HL-60 (cell line): Measurements from ENCODE around the gene NUPR2.
"Not testable (repeated sequence)": the region's sequence is repeated elsewhere in the genome, so short reads cannot be mapped to it uniquely, and the experiment has no call there.

Experiments used
- DNase-seq, 2 experiments: peaks; one replicate each; pipeline ENCODE4 v3.0.0-alpha.2; 2010 to 2020; ENCODE audit warnings: low read depth in 1 of 2, low spot score in 1 of 2
- H3K27ac ChIP-seq: fragments of 250-450 bp; sonication (Bioruptor Pico); replicated peaks from 2 replicates; pipeline ENCODE4 v1.5.1; 2020; ENCODE audit warnings: mild to moderate bottlenecking, moderate library complexity
- H3K27me3 ChIP-seq: fragments of 250-450 bp; sonication (Bioruptor Pico); 2 replicates; pipeline ENCODE4 v1.5.1; 2021; ENCODE audit warnings: mild to moderate bottlenecking, moderate library complexity; ENCODE audit not compliant: insufficient read depth, poor library complexity, severe bottlenecking
- H3K4me3 ChIP-seq: replicated peaks from 2 replicates; pipeline ENCODE4 v1.5.1; 2011; ENCODE audit warnings: mild to moderate bottlenecking, control low read depth, low read length; ENCODE audit not compliant: insufficient read depth
- GABPA ChIP-seq: IDR thresholded peaks from 2 replicates; pipeline ENCODE4 v1.6.1; 2012; ENCODE audit warnings: low read depth
- POLR2AphosphoS5 ChIP-seq: IDR thresholded peaks from 2 replicates; pipeline ENCODE4 v1.6.1; 2012; ENCODE audit warnings: low read depth
- SPI1 ChIP-seq: IDR thresholded peaks from 2 replicates; pipeline ENCODE4 v1.6.1; 2012; ENCODE audit warnings: low read depth, mild to moderate bottlenecking, borderline replicate concordance
- TF ChIP-seq, protein P1 (sequence below): IDR thresholded peaks from one replicate; pipeline ENCODE4 v1.5.1; 2011; ENCODE audit warnings: low read length, control low read depth, inconsistent platforms; ENCODE audit not compliant: insufficient read depth
- TF ChIP-seq, protein P2 (sequence below): IDR thresholded peaks from 2 replicates; pipeline ENCODE4 v1.6.1; 2012; ENCODE audit warnings: low read depth; ENCODE audit not compliant: insufficient replicate concordance

Gene NUPR2

DNA sequence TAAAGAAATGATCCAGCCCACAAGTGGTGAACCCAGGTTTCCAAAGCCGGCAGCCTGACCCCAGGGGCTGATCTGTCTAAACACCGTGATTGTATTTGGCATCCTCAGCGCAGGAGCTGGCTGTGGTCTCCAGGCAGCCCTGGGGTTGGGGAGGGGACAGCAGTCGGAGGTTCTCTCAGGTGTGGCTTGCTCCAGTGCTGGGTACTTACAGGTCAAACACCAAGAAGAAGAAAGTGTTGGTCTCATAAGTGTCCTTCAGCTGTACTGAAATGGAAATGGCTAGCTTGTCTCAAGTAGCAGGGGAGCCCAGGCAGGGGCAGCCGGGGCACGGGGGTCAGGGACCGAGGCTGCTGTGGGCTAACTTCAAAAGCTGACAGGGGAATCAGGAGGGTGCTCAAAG, 29.5 kb downstream of the NUPR2 start:
- H3K27ac ChIP-seq: no peak overlapping the region
- TF ChIP-seq POLR2AphosphoS5: no peak
- TF ChIP-seq SPI1: no peak
- TF ChIP-seq, protein P1, sequence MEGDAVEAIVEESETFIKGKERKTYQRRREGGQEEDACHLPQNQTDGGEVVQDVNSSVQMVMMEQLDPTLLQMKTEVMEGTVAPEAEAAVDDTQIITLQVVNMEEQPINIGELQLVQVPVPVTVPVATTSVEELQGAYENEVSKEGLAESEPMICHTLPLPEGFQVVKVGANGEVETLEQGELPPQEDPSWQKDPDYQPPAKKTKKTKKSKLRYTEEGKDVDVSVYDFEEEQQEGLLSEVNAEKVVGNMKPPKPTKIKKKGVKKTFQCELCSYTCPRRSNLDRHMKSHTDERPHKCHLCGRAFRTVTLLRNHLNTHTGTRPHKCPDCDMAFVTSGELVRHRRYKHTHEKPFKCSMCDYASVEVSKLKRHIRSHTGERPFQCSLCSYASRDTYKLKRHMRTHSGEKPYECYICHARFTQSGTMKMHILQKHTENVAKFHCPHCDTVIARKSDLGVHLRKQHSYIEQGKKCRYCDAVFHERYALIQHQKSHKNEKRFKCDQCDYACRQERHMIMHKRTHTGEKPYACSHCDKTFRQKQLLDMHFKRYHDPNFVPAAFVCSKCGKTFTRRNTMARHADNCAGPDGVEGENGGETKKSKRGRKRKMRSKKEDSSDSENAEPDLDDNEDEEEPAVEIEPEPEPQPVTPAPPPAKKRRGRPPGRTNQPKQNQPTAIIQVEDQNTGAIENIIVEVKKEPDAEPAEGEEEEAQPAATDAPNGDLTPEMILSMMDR: no peak
- TF ChIP-seq GABPA: no peak
- TF ChIP-seq, protein P2, sequence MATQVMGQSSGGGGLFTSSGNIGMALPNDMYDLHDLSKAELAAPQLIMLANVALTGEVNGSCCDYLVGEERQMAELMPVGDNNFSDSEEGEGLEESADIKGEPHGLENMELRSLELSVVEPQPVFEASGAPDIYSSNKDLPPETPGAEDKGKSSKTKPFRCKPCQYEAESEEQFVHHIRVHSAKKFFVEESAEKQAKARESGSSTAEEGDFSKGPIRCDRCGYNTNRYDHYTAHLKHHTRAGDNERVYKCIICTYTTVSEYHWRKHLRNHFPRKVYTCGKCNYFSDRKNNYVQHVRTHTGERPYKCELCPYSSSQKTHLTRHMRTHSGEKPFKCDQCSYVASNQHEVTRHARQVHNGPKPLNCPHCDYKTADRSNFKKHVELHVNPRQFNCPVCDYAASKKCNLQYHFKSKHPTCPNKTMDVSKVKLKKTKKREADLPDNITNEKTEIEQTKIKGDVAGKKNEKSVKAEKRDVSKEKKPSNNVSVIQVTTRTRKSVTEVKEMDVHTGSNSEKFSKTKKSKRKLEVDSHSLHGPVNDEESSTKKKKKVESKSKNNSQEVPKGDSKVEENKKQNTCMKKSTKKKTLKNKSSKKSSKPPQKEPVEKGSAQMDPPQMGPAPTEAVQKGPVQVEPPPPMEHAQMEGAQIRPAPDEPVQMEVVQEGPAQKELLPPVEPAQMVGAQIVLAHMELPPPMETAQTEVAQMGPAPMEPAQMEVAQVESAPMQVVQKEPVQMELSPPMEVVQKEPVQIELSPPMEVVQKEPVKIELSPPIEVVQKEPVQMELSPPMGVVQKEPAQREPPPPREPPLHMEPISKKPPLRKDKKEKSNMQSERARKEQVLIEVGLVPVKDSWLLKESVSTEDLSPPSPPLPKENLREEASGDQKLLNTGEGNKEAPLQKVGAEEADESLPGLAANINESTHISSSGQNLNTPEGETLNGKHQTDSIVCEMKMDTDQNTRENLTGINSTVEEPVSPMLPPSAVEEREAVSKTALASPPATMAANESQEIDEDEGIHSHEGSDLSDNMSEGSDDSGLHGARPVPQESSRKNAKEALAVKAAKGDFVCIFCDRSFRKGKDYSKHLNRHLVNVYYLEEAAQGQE: no peak
- DNase-seq: no peak
- H3K4me3 ChIP-seq: no peak overlapping the region
- no peaks in the 10 kb centered on the region for H3K27me3 ChIP-seq

DNA sequence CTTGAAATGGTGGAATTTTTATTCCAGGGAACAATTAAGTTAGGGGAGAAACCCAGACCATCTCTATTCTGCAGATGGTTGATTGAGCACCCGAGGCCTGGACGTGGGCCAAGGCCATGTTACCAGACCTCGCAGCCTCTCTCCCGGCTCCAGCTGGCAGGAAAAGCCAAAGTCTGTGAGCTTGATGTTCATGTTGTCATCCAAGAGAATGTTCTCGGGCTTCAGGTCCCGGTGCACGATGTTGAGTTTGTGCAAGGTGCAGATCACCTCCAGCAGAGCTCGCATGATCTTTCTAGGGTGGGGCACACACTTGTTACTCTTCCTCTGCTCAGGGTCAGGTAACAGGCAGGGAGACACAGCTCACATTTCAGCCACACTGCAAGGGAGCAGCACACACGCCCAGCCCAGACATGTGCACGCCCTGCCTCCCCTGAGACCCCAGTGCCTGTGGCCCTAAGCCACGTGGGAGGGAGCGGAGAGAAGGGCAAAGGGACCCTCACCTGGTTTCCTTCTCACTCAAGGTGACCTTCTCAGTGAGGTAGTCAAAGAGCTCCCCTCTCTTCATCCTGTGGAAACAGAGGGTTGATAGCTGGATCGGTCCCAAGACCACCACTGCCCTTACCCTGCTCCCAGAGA, 32.9 kb downstream of the NUPR2 start:
- Histone ChIP-seq H3K4me3 (no peak overlapping the region), H3K27me3 (no peaks in the 10 kb centered on the region), H3K27ac (no peak overlapping the region)
- TF ChIP-seq, protein P1: no peak
- TF ChIP-seq POLR2AphosphoS5 (no peak), GABPA (no peak), SPI1 (no peak)
- TF ChIP-seq, protein P2: no peak
- DNase-seq: no peak

GRCh38 chr7:56081626-56082340, 34.4 kb downstream of the NUPR2 start:
- no peak overlapping the region for H3K4me3 ChIP-seq
- DNase-seq: no peak
- no peak overlapping the region for H3K27ac ChIP-seq
- H3K27me3 ChIP-seq: no peaks in the 10 kb centered on the region
- TF ChIP-seq, protein P1: no peak
- no peak for TF ChIP-seq GABPA

- DNase-seq, H3K4me3 ChIP-seq, H3K27me3 ChIP-seq, H3K27ac ChIP-seq: not testable (repeated sequence)
These were observed 35.3 kb downstream of the NUPR2 start for GRCh38 chr7:56080726-56081435.
